Right renal cortex interstitium (tissue), 3 donors: ENCODE data around the gene ESPN. TPM values are rescaled to one million over a fixed set of nuclear protein-coding genes. Genes with fewer than 3 reads are reported as not detected.

Experiments used
- DNase-seq, 3 donors: peaks; one replicate each; pipeline ENCODE4 v3.0.0-alpha.2; 2013; ENCODE audit warnings: low read depth in 3 of 3, low spot score in 2 of 3
- polyA plus RNA-seq, 3 donors: library from polyadenylated mRNA; unstranded; fragments of 120-200 nt; gene quantifications; one replicate each; pipeline ENCODE4 v1.2.1, GENCODE V29; 2013; ENCODE audit not compliant: insufficient read length in 3 of 3

Gene ESPN
- polyA plus RNA-seq, 3 donors: 10.4 to 14.4 (median 12.2) TPM

- DNase-seq: no peak
Measured at GRCh38 chr1:6474815-6475282, 50.3 kb downstream of the ESPN start.

- DNase-seq: no peak
Measured at GRCh38 chr1:6475381-6476133, 51.0 kb downstream of the ESPN start.

- DNase-seq: no peak
Measured at GRCh38 chr1:6476483-6476882, 51.9 kb downstream of the ESPN start.

GRCh38 chr1:6477039-6477820 is 52.7 kb downstream of the ESPN start:
- DNase-seq: no peak

GRCh38 chr1:6481820-6482219 is 57.2 kb downstream of the ESPN start:
- DNase-seq: no peak

GRCh38 chr1:6483017-6483760 is 58.6 kb downstream of the ESPN start:
- no peak for DNase-seq

- no peak for DNase-seq
Measured at GRCh38 chr1:6483761-6484117, 59.2 kb downstream of the ESPN start.

- no peak for DNase-seq
Measured at GRCh38 chr1:6484826-6485167, 60.2 kb downstream of the ESPN start.

GRCh38 chr1:6485168-6486101 is 60.9 kb downstream of the ESPN start:
- no peak for DNase-seq

GRCh38 chr1:6486433-6487011 is 61.9 kb downstream of the ESPN start:
- peak; percentile 70 to 87 (median 75) for DNase-seq

GRCh38 chr1:6487804-6488484 is 63.4 kb downstream of the ESPN start:
- DNase-seq: no peak

GRCh38 chr1:6488602-6489382 is 64.2 kb downstream of the ESPN start:
- DNase-seq: no peak

GRCh38 chr1:6489383-6489765 is 64.8 kb downstream of the ESPN start:
- DNase-seq: no peak

GRCh38 chr1:6489799-6490180 is 65.2 kb downstream of the ESPN start:
- DNase-seq: no peak

GRCh38 chr1:6490181-6491080 is 65.9 kb downstream of the ESPN start:
- no peak for DNase-seq

GRCh38 chr1:6491081-6491449 is 66.5 kb downstream of the ESPN start:
- DNase-seq: no peak

- no peak for DNase-seq
Measured at GRCh38 chr1:6491480-6491962, 66.9 kb downstream of the ESPN start, which contains the start of gene PLEKHG5. Gene PLEKHG5, minus strand, starts transcription at chr1:6491667. Its CDS starts 14,096 bp downstream, at chr1:6477571.
